GM19099 (cell line): ENCODE measurements around the gene THADA.

Experiments used
- POLR2A ChIP-seq: IDR thresholded peaks from 3 replicates; pipeline ENCODE4 v1.6.1; 2011; ENCODE audit warnings: low read depth; ENCODE audit not compliant: insufficient read length; ENCODE audit errors: extremely low read depth

THADA gene

GRCh38 chr2:43209204-43209717 is 386.6 kb downstream of the THADA start:
- no peak for TF ChIP-seq POLR2A

- TF ChIP-seq POLR2A = no peak
Observed at GRCh38 chr2:43207553-43208300, 388.1 kb downstream of the THADA start.

GRCh38 chr2:43206602-43207001 is 389.2 kb downstream of the THADA start:
- no peak for TF ChIP-seq POLR2A

GRCh38 chr2:43203373-43203772 is 392.5 kb downstream of the THADA start:
- TF ChIP-seq POLR2A = no peak

GRCh38 chr2:43202289-43202688 is 393.5 kb downstream of the THADA start:
- no peak for TF ChIP-seq POLR2A

- TF ChIP-seq POLR2A = no peak
Observed at GRCh38 chr2:43201497-43201896, 394.3 kb downstream of the THADA start.

- no peak for TF ChIP-seq POLR2A
Observed at GRCh38 chr2:43201016-43201415, 394.8 kb downstream of the THADA start.

- no peak for TF ChIP-seq POLR2A
Observed at GRCh38 chr2:43199492-43200488, 396.0 kb downstream of the THADA start.

- TF ChIP-seq POLR2A = no peak
Observed at GRCh38 chr2:43198263-43198662, 397.6 kb downstream of the THADA start.

- TF ChIP-seq POLR2A = no peak
Observed at GRCh38 chr2:43197588-43197896, 398.3 kb downstream of the THADA start.

GRCh38 chr2:43196768-43197587 is 398.9 kb downstream of the THADA start:
- no peak for TF ChIP-seq POLR2A

GRCh38 chr2:43194121-43194869 is 401.5 kb downstream of the THADA start:
- TF ChIP-seq POLR2A = peak; percentile 42

GRCh38 chr2:43193652-43194120 is 402.2 kb downstream of the THADA start:
- no peak for TF ChIP-seq POLR2A
